OCI-LY7 (cell line): Measurements from ENCODE around the gene GLIPR1L1.

Experiments
- EZH2phosphoT487 ChIP-seq: fragments of 200-600 bp; sonication (generic); IDR thresholded peaks from 2 replicates; pipeline ENCODE4 v1.6.1; 2018; ENCODE audit warnings: low read depth, borderline replicate concordance, mild to moderate bottlenecking, mixed run types, antibody characterized with exemption, low read length, moderate library complexity, mixed read lengths
- TF ChIP-seq, protein P1 (sequence below): fragments of 200-600 bp; sonication (generic); conservative IDR thresholded peaks from 2 replicates; pipeline ENCODE4 v1.5.1; 2014; ENCODE audit warnings: mild to moderate bottlenecking, antibody characterized with exemption, low read length, moderate library complexity, mixed read lengths

DNA sequence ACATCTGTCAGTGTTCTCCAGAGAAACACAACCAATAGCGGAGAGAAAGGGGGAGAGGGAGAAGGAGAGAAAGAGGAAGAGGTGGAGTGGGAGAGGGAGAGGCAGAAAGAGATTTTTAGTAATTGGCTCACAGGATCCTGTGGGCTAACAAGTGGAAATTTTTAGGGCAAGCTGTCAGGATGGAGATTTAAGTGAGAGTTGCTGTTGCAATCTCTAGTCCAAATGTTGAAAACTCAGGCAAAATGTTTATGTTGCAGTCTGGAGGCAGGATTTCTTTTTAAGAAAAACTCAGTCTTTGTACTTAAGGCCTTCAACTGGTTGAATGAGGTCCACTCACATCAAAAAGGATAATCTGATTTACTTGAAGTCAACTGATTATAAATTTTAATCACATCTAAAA lies 43.9 kb downstream of the GLIPR1L1 start:
- TF ChIP-seq, protein P1, sequence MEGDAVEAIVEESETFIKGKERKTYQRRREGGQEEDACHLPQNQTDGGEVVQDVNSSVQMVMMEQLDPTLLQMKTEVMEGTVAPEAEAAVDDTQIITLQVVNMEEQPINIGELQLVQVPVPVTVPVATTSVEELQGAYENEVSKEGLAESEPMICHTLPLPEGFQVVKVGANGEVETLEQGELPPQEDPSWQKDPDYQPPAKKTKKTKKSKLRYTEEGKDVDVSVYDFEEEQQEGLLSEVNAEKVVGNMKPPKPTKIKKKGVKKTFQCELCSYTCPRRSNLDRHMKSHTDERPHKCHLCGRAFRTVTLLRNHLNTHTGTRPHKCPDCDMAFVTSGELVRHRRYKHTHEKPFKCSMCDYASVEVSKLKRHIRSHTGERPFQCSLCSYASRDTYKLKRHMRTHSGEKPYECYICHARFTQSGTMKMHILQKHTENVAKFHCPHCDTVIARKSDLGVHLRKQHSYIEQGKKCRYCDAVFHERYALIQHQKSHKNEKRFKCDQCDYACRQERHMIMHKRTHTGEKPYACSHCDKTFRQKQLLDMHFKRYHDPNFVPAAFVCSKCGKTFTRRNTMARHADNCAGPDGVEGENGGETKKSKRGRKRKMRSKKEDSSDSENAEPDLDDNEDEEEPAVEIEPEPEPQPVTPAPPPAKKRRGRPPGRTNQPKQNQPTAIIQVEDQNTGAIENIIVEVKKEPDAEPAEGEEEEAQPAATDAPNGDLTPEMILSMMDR: no peak
- no peak for TF ChIP-seq EZH2phosphoT487
